ENCODE data around the gene TBX10. TPM values are rescaled to one million over a fixed set of nuclear protein-coding genes. Genes with fewer than 3 reads are reported as not detected.
"Not testable (repeated sequence)": the region's sequence is repeated elsewhere in the genome, so short reads cannot be mapped to it uniquely, and the experiment has no call there.

Gene TBX10
- total RNA-seq, 4 donors from 2014 or later = not detected

- no peaks in the 10 kb centered on the region for H3K36me3 ChIP-seq
- H3K4me1 ChIP-seq = no peaks in the 10 kb centered on the region
- no peak for ATAC-seq
- H3K27ac ChIP-seq = no peak overlapping the region
- H3K4me3 ChIP-seq = no peak overlapping the region
- no CpG with 5 or more reads among the region's 12 CpGs for WGBS, 2 donors (ENCODE audit: low coverage in 1 of 2)
- TF ChIP-seq POLR2AphosphoS5 (IDR thresholded peaks at IDR 0.05) = no peak
- TF ChIP-seq CTCF (IDR thresholded peaks at IDR 0.05) = no peak
- H3K27me3 ChIP-seq = peaks cover 55% of the 10 kb centered on the region
- no peaks in the 10 kb centered on the region for H3K9me3 ChIP-seq
Measured at GRCh38 chr11:67640758-67641337, 1.3 kb upstream of the TBX10 start.

- peak; percentile 40 for ATAC-seq
Measured at GRCh38 chr11:67640021-67640757, 626 bp upstream of the TBX10 start.

GRCh38 chr11:67638535-67639437 lies 777 bp downstream of the TBX10 start:
- Histone ChIP-seq H3K36me3 (no peaks in the 10 kb centered on the region), H3K4me3 (no peak overlapping the region), H3K4me1 (no peaks in the 10 kb centered on the region), H3K27ac (no peak overlapping the region), H3K9me3 (no peaks in the 10 kb centered on the region), H3K27me3 (peaks cover 58% of the 10 kb centered on the region)
- 76% methylated on average over 3 of the region's 24 CpGs; no CpG with 5 or more reads in 1 of the 2 donors for WGBS, 2 donors (ENCODE audit: low coverage in 1 of 2)
- no peak for ATAC-seq
- TF ChIP-seq CTCF (IDR thresholded peaks at IDR 0.05) = no peak
- no peak for TF ChIP-seq POLR2A (IDR thresholded peaks at IDR 0.05)
- no peak for TF ChIP-seq EP300 (IDR thresholded peaks at IDR 0.05)
- no peak for TF ChIP-seq POLR2AphosphoS5 (IDR thresholded peaks at IDR 0.05)

More at GRCh38 chr11:67640021-67640757, 626 bp upstream of the TBX10 start:
- peaks cover 55% of the 10 kb centered on the region for H3K27me3 ChIP-seq
- no peaks in the 10 kb centered on the region for H3K36me3 ChIP-seq
- H3K4me3 ChIP-seq = no peak overlapping the region
- no peak overlapping the region for H3K27ac ChIP-seq
- TF ChIP-seq CTCF (IDR thresholded peaks at IDR 0.05) (peak in 3 of 4 experiments; percentile 42 to 64 (median 48)), EP300 (IDR thresholded peaks at IDR 0.05) (no peak)
- no CpG with 5 or more reads among the region's 23 CpGs for WGBS, 2 donors (ENCODE audit: low coverage in 1 of 2)
- no peaks in the 10 kb centered on the region for H3K4me1 ChIP-seq
- H3K9me3 ChIP-seq = no peaks in the 10 kb centered on the region

GRCh38 chr11:67637441-67637840 lies 2.1 kb downstream of the TBX10 start:
- not testable (repeated sequence) for H3K27ac ChIP-seq, H3K9me3 ChIP-seq, ATAC-seq

GRCh38 chr11:67636962-67637361 lies 2.6 kb downstream of the TBX10 start:
- no peaks in the 10 kb centered on the region for H3K4me1 ChIP-seq
- 62 to 63% methylated on average over 5 to 6 of the region's 6 CpGs for WGBS, 2 donors (ENCODE audit: low coverage in 1 of 2)
- no peaks in the 10 kb centered on the region for H3K36me3 ChIP-seq
- no peak overlapping the region for H3K27ac ChIP-seq
- TF ChIP-seq EP300 (IDR thresholded peaks at IDR 0.05) = no peak
- TF ChIP-seq CTCF (IDR thresholded peaks at IDR 0.05) = no peak
- TF ChIP-seq POLR2AphosphoS5 (IDR thresholded peaks at IDR 0.05) = no peak
- TF ChIP-seq POLR2A (IDR thresholded peaks at IDR 0.05) = no peak
- no peaks in the 10 kb centered on the region for H3K9me3 ChIP-seq
- H3K27me3 ChIP-seq = peaks cover 51% of the 10 kb centered on the region
- H3K4me3 ChIP-seq = no peak overlapping the region
- ATAC-seq = no peak

More at GRCh38 chr11:67637441-67637840, 2.1 kb downstream of the TBX10 start:
- peaks cover 56% of the 10 kb centered on the region for H3K27me3 ChIP-seq
- H3K36me3 ChIP-seq, H3K4me1 ChIP-seq, H3K4me3 ChIP-seq: not testable (repeated sequence)
- WGBS, 2 donors (ENCODE audit: low coverage in 1 of 2) = 60 to 75% methylated on average over 1 to 3 of the region's 3 CpGs

Measured in gastroesophageal sphincter (tissue), 4 donors.